Hematopoietic multipotent progenitor cell treated with erythropoietin and hydrocortisone succinate and interleukin-3 and kit ligand, for 4 days (in vitro differentiated cells): ENCODE data around the gene ZEB2.

ENCODE experiments used
- DNase-seq: peaks from one replicate; pipeline ENCODE4 v3.0.0-alpha.2; 2015

Gene ZEB2

DNA sequence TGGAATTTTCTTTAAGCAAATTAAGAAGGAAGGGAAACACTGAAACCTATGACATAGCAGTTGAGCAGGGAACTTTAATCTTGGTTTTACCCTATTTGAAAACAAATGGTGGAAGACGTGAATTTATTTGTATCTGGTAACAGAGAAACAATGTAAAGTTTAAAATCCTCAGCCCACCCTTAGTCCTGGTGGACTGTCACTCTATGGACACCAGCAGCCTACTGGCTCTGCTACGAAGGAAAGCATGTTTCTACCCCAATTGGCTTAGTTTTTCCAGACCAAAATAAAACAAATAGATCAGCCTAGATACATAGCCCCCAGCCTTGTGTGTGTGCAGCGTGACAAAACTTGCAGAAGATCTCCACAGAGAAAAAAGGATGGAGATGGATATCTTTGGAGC lies 7.4 kb downstream of the ZEB2 start:
- DNase-seq, result no peak

DNA sequence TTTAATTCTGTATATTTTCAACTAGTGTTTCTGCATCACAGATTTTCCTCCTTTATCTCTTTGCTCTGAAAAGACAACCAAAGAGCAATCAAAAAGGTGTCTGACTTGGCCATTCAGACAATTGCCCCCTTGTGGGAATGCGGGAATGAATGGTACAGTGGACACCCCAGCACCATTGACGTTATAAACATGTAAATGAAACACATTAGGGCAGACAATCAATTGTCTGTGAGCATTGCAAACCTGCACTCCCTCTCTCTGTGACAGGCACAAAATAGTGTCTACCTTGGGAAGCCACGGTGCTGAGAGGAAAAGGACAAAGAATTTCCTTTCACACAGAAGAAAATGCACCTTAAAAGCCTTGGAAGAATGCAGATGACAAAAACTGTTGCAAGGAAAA lies 8.0 kb downstream of the ZEB2 start:
- no peak for DNase-seq

DNA sequence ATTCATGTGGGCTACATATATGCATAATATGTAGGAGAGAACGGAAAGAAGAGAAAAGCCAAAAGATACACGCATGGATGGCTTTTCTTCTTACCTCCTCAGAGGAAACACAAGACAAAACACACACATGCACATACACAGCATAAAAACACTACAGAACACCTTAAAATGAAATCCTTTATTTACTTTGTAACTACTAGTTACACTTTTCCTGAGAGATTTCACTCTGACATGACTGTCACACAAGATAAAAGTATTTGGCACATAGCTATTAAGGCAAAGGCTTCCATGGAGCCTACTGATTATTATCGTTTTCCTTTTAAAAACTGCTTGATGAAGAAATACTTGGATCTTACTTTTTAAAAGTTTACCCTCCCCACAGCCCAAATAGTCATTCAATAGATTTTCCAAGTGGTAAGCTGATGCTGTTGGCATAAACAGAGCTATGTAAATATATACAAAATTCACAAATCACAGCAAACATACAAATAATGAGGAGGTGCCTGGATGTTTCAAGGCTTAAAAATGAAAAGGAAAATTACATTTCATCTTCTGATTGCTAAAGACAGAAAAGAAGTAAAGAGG lies 8.6 kb downstream of the ZEB2 start:
- DNase-seq, result no peak

DNA sequence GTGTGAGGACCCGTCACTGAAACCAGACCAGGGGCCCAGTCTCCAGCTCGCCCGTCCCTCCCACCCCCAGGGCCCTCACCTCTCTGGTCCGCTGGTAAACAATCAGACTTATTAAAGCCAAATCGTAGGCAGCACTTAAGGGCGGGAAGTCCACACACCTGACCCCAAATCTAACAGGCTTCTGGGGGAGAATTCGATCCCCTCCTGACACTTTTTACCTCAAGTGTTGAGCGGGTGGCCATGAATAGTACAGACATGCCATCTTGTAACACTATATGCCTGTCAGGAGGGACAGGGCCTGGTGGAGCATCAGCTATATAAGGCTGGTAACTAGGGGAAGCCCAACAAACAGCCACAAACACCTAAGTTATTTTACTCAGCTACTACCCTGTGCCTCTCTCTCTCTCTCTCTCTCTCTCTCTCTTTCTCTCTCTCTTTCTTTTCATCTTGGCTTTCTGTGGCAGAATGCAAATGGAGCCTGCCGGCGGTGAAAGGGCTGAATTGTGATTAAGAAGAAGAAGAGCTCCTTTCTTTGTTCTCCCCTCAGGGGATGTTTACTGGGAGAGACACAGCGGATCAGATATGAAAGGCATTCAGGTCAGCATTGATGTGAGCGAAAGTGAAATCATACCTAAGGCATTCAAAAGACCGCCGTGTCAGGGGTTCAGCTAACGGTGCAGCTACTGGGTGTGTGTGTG lies 9.5 kb downstream of the ZEB2 start:
- no peak for DNase-seq

DNA sequence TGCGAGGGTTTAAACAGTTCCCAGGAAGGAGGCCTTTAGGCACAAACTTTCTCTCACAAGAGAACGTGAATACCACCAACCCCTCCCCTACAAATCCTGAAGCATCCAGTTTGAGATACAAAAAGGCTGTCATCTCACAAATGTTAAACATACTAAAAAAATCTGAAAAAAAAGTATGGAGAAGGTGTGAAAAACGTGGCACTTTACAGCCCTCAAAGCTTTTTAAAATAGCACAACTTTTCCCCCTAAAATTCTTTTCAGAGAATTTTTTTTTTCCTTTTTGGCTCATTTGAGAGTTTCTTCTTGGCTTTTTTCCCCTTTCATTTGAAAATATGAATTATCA lies 10.1 kb downstream of the ZEB2 start:
- DNase-seq, result no peak

DNA sequence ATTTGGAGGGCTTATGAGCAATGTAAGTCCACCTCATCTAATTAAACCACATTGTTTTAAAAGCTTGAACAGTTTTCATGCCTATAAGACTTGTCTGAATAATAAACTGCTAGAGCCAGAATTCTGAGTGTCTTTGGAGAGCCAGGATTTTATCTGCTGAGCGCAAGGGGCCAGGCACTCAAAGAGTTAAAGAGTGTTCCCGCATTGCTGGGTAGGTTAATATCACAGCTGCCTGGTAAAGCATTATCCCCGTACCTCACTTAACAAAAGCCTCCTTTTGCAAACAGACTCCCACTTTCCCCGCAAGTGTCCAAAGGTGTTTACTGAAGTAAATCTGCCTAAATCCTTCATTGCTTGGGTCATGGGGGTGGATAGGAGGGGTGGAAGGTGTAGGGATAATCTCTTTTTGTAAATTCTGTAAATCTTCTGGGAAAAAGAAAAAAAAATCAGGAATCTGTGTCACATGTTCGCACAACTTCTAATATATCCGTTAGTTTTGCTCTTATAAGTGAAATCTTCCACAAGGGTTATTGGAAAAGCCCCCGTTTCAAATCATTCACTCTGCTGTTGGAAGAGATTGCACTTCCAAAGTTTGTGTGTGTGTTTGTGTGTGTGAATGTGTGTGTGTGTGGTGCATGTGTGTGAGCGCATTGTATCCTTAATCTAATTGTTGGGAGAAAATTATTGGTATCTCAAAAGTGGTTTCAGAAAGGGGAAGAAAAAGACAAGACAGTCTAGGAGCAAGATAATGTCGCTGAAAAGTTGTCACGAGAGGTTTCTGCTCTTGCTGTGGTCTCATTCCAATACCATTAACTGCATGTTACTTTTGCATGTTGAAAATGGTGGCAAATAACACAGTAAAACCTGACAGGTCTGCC lies 10.7 kb downstream of the ZEB2 start:
- peak; percentile 85 for DNase-seq

DNA sequence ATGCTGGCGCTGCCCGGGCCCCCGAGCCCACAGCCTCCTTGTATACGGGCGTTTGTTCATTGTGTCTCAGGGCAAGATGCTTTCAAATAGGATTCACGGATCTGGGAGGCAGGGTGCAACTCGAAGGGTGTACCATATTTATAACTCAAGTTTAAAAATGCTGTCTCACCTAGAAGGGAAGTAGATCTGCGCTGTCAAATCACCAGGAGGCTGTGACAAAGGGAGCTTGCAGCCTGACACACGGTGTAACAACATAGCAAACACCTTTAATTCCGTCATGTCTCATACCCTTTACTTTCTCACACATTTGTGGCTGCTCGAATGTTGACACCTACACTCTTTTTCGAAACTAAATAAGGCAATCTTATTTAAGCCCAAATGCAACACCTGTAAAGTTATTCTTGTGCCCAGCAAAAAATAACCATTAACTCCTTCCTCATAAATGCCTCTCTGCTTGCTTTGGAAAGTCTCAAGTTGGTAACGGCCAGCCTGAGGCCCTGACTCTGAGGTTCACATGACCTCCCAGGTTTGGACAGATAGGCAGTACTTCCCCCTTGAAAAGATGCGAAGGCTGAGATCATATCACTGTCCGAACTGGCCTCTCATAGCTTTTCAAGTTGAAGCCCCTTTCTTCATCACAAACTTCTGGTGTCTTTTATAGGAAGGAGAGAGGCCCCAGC lies 11.6 kb downstream of the ZEB2 start:
- DNase-seq, result peak; percentile 84

DNA sequence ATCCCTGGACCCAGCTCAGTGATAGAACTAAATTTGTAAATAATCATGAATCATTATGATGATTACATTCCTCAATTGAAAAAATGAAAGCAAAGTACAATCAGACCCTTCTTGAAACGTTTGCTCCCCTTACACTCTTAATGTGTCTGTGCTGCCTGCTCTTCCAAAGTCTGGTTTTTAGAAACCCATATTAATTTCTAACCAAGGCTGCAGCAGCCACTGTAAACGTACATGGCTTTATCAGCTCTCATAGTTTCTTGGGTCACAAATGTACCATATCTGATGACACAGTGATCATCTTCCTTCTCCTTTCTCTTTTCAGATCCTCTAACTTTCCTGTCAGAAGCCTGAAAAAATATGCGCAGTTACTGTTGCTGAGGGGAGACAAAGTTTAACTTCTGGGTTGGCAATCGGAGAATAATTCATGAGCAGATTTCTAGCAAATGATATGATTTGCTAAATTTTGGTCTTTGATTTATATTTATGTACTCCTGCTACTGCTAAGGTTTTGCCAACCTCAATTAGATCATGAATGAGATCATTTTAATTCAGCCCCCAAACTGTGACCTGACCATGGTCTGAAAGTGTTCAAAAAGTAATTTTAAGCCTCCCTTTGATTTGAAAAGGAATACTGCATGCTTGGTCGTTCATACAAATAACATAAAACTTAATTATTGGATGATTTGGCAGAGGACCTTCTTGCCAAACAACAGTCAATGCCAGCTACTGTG lies 12.3 kb downstream of the ZEB2 start:
- no peak for DNase-seq

DNA sequence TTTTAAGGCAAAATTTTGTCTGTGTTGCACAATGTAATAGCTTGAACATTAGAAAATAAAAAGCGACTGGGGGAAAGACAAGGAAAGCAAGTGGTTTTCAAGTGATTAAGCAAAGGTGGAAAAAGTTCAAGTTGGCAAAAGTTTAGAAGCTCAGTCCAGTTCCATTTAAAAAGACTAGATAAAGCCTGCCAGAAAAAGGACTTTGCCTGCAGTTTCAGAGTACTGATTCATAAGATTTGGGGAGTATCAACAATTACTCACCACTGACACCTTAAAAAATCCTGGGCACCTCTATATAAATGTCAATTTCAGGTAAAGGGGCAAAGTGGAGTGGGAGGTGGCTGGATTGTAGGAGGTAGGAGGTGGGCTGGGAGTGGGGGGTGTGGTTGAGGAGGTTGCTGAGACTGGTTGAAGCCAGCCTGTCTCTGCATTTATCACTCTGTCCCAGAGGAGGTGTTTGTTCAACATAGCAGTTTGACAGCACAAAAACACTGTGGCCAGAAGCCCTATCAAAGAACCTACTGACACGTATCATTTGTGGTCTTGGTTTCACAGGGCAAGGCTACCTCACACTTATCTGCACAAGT lies 14.6 kb downstream of the ZEB2 start:
- DNase-seq, result peak; percentile 92

DNA sequence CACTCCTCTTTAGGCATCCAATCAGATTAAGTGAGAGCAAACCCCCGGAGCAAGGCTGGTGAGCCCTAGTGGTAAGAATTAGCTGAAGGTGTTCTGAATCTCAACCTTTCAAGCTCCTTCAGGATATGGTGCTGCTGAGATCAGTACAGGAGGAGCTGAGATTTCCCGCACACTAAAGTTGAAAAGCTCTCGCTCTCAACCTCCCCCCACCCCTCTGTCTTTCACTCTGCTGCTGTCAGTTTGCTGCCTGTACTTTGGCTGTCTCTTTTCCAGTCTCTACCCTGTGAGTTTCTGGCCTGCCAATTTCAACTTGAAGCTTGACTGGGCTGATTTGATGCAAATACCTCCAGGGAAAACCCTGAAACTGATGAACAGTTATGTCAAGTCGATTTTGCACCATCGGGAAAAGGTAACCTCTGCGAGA lies 15.7 kb downstream of the ZEB2 start:
- no peak for DNase-seq

DNA sequence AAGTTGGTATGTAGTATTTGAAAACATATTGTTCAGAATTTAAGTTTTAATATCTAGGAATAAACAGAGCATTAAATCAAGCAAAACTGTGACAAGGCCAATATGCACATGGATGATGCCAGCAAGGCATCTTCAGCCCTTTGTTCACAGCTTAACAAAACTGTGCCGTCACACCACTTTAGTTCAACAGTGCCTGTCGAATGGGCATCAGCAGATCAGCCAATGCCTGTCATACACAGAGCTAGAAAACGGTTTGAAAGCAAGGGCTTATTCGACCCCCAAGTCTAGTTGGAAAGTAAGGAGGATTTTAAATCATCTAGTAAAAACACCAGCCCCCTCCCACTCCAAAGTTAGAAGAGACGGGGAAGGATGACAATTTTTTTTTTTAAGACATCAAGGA lies 16.7 kb downstream of the ZEB2 start:
- DNase-seq, result no peak

DNA sequence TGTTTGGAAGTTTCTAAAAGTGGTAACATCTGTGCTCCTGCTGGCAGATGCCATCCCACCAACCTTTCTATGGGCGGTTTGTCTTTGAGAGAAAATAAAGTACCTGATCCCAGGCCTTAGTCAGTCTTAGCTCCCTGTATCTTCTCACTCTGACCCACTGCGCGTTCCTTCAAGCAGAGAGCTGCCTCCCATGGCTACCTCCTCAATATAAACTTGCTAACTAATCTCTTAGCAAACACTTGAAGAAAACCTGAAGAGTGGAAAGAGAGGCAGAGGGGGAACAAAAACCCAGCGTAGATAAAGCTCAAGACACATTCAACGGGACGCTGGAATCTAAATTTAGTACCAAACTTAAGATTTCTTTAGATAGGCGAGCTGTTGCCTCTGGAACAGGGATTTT lies 17.6 kb downstream of the ZEB2 start:
- no peak for DNase-seq

DNA sequence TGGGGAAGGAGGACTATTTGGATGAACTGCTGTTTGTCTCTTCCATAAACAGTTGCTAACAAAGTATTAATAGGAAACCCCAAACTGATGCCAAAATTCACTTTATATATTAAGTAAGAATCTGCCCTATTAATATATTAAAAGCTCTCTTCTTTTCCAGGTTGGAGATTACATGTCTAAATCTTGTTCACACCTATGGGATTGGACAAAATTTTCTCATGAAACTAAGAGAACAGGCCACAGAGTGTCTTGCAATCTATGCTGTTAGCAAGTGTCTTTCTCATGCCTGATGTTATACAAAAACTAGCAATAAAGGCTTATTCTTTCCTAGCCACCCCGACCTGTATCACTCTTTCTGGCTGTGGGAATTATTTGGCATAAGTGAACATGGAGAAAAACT lies 18.3 kb downstream of the ZEB2 start:
- no peak for DNase-seq

DNA sequence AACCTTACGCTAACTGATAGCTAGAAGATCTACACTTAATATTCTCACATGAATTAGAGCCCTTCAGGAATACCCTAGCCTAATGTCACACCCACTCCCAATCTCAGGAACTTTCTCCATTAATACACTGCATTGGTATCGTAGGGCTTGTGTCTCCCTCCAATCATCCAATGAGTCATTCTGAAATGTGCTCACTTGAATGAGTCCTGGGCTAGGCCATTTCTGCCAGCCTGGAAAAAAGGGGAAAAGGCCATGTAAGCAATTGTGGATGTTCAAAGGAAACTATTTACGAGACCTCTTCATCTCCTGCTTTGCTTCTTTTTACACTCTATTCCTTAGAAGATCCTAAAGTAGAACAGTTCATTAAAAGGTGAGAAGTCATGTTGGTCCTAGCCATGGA lies 18.8 kb downstream of the ZEB2 start:
- DNase-seq, result no peak

DNA sequence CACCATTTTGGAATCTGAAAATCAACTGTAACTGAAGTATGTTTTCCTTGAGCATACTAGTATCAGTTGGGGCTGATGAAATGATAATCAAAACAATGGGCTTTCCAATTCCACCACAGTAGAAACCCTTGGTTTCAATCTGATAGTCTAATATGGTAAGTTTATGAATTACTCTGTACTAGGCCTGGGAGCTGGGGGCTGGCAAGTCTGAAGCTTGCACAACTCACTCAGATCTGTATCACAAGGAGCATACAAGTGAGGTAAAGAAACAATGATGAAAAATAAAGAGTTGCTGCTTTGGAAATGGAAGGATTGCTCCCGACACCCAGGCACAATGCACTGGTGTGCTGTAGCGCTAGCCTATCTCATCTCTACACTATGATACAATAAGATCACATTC lies 19.4 kb downstream of the ZEB2 start:
- DNase-seq, result peak; percentile 64

DNA sequence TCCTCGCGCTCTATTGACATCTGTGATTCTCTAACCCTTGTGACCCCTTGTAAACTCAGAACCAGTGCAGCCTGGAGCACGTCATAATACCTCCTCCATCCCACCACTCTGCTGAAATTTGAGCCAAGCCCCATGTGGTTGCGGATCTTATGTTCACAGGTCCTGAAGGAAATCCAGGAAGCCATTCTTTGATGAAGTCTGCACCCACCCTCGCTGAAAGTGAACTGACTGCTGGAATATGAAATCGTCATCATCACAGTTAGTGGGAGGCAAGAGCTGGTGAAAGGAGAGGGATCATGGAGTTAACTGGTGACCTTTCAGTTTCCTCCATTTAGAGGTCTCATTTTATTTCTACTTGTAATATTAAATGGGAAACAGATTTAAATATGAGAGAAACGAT lies 21.6 kb downstream of the ZEB2 start:
- DNase-seq, result no peak

DNA sequence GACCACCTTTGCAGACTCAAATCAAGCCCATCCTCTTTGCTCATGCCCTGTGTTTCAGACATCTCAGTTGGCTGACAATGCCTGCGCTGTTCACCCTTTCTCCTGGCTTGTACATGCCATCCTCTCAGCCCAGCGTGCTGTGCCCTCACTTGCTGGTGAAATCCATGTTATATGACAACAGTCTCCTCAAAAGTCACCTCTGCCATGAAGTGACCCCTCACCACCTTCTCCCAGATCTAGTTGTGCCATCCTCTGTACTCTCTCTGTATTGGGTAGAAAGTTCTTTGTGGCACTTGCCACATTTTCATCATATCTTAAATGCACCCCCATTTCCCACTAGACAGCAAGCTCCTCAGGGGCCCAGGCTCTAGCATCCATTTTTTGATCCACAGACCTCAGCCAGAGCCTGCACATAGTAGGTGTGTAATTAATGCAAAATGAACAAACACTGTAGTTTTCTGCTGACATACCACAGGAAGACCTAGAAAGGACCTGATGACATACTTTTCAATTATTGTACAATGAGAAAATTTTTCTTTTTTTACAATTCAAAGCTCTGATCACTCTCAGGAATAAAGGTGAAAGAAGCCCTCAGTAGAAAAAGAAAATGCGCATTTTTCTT lies 22.8 kb downstream of the ZEB2 start:
- DNase-seq, result no peak

DNA sequence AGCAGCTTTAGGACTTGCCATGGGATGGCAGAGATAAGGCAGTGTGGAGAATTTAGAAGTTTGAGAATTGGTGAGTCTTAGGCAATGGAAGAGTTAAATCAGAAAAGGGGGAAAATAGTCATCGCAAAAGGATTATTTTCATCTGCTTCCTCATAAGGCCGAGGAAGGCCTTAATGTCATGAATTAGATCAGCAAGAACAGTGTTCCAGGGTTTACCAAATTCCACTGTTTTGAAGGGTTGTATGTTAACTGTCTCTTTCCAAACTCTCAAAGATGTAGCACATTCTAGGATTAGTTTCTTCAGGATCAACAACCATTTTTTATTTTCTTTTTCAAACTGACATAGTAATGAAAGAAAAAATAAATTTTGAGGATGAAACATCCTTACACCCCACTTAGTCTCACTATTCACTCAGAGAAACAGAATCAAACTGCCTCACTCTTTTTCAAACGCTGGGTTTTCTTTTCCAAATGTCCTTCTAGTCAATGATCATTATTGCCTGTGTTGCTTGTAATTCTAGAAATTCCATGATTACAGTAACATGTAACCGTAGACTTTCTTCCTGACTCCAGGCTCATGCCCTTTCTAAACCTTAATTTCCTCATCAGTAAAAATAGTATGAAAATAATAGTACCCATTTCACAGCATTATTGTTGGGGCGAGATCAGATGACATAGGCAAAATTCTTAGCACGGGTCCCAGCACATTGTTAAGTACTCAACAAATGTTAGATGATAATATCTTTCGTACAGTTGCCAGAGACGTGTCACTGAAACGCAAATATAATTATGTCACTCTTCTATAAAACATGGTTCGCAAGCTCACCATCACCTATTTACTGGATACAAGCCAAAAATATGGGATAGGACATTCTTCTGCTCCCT lies 23.6 kb downstream of the ZEB2 start:
- DNase-seq, result no peak

DNA sequence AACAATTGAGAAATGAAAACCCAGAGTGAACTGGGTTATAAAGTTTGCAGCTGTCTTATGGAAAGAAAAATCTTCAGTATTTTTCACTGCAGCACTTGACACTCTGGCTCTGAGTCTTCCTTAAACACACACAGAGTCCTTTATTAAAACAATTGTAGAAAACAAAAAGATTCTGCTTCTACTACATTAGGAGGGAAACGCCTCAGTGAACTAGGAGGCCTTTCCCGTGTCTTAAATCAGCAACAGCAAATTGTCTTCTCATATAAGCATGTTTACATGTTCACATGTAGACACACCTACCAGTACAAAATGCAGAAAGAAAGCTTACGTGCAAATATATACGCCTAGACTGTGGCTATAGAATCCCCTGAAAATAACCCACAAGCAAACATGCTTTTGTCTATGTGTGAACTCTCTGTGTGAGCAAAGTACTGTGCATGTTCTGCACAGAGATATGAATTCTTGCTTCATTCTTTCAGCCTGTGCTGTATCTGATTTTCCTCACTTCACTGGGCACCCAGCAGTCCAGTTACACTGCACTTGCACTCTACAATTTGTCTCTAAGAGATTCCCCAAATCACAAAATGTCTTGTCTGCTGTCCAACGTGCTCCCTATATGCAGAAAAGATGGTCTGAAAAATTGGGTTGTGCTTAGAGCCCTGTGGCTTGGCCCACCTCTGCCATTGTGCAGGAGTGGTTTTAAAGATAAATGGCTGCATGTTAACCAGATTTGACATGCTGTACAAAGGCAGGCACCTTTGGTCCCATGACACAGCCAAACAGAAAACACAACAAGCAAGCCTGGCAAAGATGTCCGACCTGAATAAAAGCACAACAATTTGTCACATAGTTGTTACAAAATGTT lies 24.5 kb downstream of the ZEB2 start:
- peak; percentile 52 for DNase-seq
